HG02610 (cell line): ENCODE measurements around the gene CD3G.

Experiments
- ATAC-seq: cut with Tn5 transposase; IDR thresholded peaks from one replicate; pipeline ENCODE4 v1.9.1; 2021; ENCODE audit warnings: mild to moderate bottlenecking, moderate library complexity; ENCODE audit not compliant: unreplicated experiment

Gene CD3G

GRCh38 chr11:118322721-118323120 is 21.4 kb upstream of the CD3G start:
- no peak for ATAC-seq

GRCh38 chr11:118325283-118325682 is 18.9 kb upstream of the CD3G start:
- no peak for ATAC-seq

- ATAC-seq: no peak
Observed at GRCh38 chr11:118328745-118329144, 15.4 kb upstream of the CD3G start.

- ATAC-seq: no peak
Observed at GRCh38 chr11:118334745-118335144, 9.4 kb upstream of the CD3G start.

DNA sequence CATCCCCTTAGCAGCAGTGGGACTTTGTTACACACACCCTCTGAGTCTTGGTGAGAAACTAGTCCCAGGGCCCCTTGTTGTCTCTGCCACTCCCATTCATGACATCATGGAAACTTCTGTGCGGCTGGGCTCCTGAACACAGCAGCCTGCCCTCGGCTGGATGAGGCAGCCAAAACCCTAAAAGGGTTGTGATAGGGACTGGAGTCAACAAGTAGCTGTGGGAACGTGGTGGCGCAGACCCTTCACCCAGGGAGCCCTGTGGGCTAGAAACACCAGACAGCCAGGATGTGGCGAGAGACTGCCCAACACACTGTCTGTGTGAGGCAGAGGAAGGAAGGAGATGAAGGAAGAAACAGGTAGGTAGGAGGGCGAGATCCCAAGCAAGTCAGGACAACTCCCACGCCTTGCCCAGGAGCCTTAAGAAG is 5.5 kb upstream of the CD3G start:
- no peak for ATAC-seq

DNA sequence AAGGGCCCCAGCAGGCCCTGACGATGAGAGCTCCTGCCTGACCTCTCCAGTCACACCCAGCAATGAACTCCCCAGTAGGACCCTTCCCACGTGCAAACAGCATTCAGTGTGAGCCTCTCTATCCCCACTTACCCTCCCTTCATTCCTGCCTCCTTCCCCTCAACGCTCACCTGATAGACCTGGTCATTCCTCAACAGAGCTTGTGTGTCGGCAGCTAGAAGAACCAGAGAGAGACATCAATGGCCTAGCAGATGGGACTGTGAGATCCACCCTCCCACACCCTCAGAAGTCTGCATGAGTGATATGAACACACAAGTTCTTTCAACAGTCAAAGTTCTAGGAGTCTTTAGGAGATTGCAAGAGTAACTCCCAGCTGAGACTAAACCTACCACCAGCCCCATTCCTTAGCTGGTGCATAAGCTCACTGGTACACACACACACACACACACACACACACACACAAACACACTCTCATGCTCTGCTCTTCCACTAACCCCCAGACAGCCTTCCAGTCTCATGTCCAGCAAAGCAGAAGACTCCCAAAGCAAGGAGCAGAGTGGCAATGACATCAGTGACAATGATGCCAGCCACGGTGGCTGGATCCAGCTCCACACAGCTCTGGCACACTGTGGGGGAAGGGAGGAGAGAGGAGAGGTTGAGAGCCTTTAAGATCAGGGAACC is 4.7 kb upstream of the CD3G start:
- ATAC-seq: no peak

- no peak for ATAC-seq
Observed at GRCh38 chr11:118340449-118340848, 3.7 kb upstream of the CD3G start.

GRCh38 chr11:118341261-118341660 is 2.9 kb upstream of the CD3G start:
- no peak for ATAC-seq

- no peak for ATAC-seq
Observed at GRCh38 chr11:118341815-118342489, 2.2 kb upstream of the CD3G start.

DNA sequence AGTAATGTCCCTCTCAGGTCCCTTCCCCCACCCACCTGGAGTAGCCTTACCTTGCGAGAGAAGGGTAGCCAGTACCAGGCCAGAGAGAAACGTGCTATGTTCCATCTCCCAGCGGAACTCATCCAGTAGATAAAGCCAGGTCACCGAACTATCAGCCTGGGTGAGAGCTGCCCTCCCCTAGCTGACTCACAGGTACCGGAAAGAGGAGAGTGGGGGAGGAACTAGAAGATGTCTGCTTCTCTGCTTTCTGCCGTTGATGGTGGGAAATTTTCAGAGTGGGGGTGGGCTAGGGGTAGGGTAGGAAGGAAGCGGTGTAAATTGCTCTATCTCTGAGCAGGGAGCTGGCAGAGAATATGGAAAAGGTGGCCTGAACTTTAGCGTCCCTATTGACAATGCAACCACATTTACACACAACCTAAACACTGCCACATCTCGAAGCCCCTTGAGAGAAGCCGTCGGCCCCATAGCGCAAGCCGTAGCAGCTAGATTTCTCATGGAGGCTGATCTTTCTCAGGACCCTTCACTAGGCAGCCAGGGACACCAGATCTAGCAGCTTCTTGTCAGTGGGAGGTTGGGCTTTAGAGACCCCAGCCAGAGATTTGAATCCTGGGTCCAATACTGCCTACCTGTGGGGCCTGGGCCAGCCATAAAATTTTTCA is 1.5 kb upstream of the CD3G start, which contains the start of gene CD3D:
Gene CD3D, minus strand, starts transcription at position 203 of the 659 bp plus-strand sequence. Its CDS starts 98 bp downstream, at position 105.
- peak; percentile 34 for ATAC-seq

DNA sequence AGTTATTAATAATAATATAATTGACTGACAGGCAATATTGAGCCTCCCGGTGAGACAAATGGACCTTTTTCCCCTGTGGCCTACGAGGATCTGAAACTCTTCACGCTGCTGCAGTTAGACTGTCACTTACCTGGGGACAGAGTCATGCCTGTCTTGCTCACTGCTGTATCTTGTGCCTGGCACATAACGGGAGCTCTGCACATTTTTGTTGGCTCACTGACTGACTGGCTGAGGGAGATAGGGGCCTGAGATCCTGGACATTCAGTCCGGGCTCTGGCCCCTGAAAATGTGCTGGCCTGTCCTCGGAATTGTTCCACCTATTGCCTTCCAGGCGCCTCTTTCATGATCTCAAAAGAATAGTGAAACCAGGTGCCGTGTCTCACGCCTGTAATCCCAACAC is 896 bp upstream of the CD3G start:
- ATAC-seq: peak; percentile 52

GRCh38 chr11:118349475-118349874 is 5.3 kb downstream of the CD3G start:
- ATAC-seq: no peak

DNA sequence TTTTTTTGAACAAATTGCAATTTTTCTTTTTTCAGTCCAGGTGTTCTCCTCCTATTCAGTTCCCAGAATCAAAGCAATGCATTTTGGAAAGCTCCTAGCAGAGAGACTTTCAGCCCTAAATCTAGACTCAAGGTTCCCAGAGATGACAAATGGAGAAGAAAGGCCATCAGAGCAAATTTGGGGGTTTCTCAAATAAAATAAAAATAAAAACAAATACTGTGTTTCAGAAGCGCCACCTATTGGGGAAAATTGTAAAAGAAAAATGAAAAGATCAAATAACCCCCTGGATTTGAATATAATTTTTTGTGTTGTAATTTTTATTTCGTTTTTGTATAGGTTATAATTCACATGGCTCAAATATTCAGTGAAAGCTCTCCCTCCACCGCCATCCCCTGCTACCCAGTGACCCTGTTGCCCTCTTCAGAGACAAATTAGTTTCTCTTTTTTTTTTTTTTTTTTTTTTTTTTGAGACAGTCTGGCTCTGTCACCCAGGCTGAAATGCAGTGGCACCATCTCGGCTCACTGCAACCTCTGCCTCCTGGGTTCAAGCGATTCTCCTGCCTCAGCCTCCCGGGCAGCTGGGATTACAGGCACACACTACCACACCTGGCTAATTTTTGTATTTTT is 9.1 kb downstream of the CD3G start:
- ATAC-seq: no peak

GRCh38 chr11:118358071-118358470 is 13.9 kb downstream of the CD3G start:
- no peak for ATAC-seq

DNA sequence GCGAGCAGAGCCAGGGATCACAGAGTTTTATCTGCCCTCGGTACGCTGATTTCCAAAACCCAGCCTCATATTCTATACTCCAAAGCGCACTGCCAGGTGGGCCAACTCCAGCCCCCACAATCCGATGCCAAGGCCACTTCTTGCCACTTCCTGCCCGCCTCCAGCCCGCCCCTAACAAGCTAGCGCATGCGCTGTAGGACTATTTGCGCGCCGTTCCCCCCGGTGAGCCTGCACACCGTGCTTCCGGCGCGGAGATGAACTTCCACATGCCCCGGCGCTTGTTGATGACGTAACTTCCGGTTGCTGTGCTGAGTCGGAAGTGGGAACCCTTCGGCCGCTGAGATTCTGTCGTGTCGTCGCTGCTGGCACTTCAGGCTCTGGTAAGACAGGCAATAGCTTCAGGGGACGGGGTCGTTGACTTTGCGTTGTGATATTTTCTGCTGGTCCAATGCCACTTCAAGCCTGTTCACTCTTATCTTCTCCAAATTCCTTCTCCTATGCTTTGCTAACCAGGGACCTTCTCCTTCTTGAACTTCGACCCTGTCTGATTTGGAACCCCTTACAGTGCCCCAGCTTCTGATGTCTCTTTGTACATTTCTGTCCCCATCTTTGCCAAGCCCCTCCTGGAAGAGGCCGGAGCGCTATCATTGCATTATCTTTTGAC is 15.3 kb downstream of the CD3G start, which contains the start of gene UBE4A:
Gene UBE4A, plus strand, starts transcription at position 306 of the 664 bp plus-strand sequence. CDS start 5,481 bp downstream, outside the sequence.
- peak; percentile 82 for ATAC-seq

GRCh38 chr11:118364956-118365615 is 20.9 kb downstream of the CD3G start:
- no peak for ATAC-seq

- ATAC-seq: no peak
Observed at GRCh38 chr11:118366287-118366686, 22.1 kb downstream of the CD3G start.

GRCh38 chr11:118370774-118371173 is 26.6 kb downstream of the CD3G start:
- no peak for ATAC-seq

- no peak for ATAC-seq
Observed at GRCh38 chr11:118373263-118373662, 29.1 kb downstream of the CD3G start.

DNA sequence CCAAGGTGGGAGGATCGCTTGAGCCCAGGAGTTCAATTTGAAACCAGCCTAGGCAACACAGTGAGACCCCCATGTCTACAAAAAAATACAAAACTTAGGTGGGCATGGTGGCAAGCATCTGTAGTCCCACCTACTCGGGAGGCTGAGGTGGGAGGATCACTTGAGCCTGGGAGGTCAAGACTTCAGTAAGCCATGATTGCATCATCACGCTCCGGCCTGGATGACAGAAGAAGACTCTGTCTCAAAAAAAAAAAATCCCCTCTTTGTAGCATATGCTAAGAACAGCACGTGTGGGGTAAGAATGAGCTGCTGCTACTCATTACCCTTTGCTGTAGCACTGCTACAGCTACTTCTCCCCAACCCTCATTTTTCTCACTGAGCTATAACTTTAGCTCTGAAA is 29.7 kb downstream of the CD3G start:
- no peak for ATAC-seq
